IPS DF 4.7 (cell line): ENCODE data around the gene SH3BP4.

Source experiments
- DNase-seq: peaks from one replicate; pipeline ENCODE4 v3.0.0-alpha.2; 2013; ENCODE audit warnings: low spot score; ENCODE audit errors: extremely low read depth

SH3BP4 gene

DNA sequence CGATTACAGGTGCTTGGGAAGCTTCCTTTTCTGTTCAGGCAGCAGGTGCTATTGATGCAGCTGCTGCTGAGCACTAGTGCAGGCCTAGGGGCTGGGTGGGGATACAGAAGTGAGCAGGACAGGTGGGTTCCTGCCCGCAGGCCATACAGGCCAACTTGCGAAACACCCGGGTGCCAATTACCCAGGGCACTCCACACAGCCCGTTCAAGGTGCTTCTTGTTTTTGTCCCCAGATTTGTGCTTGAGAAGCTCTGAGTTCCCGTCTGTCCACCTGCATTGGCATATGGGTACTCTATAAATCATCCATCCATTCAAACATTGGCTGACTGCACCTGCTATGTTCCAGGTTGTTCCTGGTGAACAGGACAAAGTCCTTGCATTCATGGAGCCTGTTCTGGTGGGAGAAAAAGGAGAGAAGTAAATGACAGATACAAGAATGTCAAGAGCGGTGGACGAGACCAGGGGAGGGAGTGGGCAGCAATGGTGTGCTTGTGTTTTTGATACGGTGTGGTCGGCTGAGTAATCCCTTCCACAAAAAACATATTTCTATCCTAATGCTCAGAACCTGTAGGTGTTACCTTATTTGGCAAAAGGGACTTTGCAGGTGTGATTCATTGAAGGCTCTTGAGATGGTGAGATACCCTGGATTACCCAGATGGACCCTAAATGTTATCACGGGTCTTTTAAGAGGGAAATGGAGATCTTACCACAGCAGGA is 31.4 kb downstream of the SH3BP4 start:
- no peak for DNase-seq

DNA sequence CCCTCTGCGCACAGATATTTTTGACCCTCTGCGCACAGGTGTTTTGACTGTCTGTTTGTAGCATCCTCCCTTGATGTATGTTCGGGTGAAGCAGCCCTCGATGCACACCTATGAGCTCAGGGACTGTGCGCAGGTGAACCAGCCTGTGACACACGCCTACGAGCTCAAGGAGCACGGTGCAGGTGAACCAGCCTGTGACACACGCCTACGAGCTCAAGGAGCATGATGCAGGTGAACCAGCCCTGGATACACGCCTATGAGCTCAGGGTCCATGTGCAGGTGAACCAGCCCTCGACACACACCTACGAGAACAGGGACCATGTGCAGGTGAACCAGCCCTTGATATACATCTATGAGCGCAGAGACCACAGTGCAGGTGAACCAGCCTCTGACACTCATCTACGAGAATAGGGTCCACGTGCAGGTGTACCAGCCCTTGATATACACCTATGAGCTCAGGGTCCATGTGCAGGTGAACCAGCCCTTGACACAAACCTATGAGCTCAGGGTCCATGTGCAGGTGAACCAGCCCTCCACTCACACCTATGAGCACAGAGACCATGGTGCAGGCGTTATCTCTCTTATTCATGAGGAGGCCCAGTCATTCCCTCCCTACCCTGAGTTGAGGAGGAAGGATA is 33.9 kb downstream of the SH3BP4 start:
- no peak for DNase-seq

DNA sequence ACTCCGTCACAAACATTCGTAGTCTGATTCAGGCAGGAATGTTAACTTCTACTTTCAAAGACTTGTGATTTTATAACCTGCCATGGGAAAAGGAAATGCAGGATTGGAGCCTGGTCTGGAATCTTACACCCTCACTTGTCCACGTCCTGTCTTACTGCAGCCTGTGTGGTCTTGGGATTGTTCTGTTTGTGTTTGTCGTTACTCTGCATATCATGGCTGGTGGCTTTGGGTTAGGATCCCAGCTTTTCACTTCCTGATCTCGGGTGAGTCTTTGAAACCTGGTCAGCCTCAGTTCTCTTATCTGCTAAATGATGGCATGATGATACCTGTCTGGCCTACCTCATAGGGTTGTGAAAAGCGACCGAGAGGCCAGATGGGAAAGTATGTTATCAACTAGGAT is 34.6 kb downstream of the SH3BP4 start:
- DNase-seq = no peak

DNA sequence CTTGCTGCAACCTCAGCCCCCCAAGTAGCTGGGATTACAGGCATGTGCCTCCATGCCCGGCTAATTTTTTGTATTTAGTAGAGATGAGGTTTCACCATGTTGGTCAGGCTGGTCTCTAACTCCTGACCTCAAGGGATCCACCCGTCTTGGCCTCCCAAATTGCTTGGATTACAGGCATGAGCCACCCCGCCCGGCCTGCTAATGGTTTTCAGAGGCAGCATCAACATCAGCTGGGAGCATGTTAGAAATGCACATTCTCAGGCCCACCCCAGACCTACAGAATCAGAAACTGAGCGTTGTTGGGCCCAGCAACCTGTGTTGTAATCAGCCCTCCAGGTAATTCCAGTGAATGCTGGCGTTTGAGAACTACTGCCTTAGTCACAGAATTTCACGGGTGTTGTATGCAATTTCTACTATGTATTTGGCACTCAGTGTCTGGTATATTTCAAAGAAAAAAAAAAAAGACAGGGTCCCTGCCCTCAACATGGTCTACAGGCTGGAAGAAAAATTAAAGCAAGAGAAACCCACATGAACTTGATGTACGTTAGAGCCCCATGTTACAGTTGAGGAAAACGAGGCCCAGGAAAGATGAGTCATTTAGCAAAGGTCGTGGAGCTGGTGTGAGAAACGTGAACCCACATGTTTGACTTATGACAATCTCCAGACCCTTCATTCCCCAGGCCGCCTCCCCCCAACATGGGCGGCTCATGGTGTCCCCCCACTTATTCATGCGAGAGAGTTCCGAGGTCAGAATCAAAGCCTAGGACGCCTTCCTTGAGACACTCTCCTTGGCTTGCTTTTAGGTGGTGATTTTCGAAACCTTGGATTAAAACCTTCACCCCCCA is 35.3 kb downstream of the SH3BP4 start:
- DNase-seq = no peak

DNA sequence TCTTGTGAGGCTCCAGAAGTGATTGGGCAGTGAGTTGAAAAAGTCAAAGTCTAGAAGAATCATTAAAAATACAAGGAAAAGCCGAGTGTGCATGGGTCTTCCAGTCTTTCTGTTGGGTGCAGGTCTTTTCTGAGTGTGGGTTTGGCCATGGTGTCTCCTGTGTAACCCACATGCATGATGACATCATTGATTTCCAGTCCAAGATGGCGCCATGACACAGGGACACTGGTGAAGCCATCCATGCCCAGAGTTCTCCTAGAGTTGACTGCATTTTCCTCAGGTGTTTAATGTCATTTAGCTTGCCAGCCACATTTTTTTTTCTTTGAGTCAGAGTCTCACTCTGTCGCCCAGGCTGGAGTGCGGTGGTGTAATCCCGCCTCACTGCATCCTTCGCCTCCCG is 35.9 kb downstream of the SH3BP4 start:
- no peak for DNase-seq

DNA sequence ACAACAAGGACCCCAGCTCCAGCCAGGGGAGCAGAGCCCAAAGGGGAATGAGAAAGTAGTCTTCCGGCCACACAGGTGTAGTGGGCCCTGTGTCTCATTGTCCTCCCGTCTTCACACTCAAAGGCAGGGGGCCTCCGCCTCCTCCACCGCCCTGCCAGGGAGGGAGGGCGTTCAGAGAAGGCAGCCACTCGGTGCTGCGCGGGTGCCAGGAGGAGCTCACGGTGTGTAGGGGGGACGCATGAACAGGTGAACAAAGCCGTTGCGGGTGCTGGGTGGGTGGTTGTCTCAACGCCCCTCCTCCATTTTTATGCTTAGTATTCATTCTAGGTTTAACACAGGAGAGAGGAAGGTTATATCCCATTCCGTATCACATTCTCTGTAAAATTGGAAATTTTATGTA is 36.7 kb downstream of the SH3BP4 start:
- no peak for DNase-seq

DNA sequence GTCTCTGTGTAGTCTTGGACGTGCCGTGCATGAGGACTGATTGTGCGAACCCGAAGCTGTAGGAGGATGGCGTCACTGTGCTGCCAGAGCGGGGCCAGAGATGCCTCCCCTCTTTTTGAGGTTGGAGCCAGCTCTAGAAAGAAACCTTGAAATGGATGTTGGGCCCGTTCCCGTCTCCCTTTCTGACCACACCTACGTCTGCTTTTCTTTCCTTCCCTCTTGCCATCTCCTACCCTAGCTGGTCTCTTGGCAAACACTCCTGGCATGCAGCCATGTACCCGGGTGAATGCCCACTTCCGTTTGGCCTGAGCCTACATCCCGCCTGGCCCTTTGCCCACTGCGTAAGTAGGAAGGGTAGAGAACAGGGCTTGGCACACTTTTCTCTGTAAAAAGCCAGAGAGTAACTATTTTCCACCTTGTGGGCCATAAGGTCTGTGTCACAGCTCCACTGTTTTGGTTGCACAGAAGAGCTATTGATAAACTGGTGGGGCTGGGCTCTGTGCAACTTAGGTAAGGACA is 37.4 kb downstream of the SH3BP4 start:
- no peak for DNase-seq

DNA sequence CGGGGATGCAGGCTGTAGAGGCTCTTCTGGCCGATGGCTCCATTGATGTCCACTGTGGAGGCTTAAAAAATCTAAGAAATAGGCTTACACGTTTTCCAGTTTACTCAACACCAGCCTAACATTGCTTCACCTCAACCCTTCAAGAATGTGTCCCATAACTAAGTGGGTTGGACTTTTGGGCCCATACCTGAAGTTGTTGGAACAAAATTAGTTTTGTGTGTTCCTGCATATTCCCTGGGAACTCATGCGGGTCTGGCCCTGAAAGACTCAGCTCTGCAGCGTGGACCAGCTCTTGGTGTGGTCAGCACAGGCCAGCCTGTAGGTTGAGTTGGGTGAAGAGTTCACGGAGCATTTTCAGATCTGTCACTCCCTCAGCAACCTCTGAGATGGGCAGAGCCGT is 38.5 kb downstream of the SH3BP4 start:
- DNase-seq = no peak

DNA sequence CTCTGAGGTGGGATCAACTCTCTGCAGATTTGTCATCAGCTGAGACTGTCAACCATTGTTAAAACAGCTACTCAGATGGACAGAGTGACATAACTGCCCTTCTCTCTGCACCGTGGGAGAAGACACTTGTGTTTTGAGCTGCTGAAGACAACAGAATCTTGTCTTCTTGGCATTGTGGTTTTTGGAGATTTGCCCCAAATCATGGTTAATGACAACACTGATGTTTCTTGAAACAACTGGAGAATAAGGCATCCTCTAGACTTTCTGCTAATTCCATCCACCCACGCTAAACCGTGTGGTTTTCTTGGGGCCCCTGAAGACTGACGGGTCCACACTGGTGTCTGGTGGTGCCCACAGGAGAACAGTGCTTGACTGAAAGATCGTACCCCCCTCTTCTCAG is 39.5 kb downstream of the SH3BP4 start:
- DNase-seq = no peak

DNA sequence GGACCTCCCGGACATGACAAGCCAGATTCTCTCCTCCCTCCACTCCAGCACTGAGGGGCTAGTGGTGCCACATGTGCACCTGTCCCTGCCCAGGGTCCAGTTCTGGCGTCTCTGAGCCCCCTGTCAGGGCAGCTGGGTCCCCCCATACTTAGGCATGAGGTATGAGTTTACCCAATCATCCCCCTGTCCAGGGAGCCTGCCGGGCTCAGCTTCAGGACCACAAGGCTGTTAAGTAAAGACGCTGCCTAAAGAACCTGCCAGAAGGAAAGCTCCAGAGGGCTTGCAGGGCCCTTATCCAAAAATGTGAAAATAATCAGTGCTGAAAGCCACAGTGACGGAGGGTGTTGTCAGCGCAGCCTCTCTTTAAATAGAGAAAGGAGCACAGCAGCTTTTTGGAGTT is 40.0 kb downstream of the SH3BP4 start:
- DNase-seq = no peak

DNA sequence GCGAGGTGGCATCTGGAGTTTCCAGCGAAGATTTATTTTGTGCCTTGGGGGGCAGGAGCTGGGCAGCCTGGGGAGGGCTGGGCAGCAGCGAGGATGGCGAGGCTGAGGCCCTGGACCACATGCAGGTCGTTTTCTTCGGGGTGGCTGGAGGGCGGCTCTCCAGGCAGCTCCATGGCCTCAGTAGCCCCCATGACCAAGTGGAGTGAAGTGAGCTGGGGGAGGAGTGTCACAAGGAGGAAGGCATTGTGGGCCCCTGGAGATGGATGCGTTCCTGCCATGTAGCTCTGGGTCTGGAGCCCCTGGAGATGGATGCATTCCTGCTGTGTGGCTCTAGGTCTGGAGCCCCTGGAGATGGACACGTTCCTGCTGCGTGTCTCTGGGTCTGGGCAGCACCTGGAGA is 40.4 kb downstream of the SH3BP4 start:
- no peak for DNase-seq

DNA sequence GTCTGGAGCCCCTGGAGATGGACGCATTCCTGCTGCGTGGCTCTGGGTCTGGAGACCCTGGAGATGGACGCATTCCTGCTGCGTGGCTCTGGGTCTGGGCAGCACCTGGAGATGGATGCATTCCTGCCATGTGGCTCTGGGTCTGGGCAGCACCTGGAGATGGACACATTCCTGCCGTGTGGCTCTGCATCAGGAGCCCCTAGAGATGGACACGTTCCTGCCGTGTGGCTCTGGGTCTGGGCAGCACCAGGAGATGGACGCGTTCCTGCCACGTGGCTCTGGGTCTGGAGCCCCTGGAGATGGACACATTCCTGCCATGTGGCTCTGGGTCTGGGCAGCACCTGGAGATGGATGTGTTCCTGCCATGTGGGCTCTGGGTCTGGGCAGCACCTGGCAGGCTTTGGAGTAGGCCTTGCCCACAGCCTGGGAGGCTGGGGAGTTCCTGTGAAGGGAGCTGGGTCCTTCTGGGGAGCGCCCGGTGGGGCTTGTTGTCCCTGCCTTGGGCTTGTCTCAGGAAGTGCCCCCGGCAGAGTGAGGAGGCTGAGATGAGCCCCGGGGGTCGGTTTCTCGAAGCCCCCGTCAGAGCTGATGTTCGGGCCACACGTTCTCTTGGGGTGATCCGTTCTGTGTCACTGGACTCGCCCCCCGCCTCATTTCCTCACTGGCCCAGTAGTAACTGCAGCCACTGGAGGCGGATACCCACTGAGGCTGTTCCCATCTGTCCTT is 41.0 kb downstream of the SH3BP4 start:
- no peak for DNase-seq

DNA sequence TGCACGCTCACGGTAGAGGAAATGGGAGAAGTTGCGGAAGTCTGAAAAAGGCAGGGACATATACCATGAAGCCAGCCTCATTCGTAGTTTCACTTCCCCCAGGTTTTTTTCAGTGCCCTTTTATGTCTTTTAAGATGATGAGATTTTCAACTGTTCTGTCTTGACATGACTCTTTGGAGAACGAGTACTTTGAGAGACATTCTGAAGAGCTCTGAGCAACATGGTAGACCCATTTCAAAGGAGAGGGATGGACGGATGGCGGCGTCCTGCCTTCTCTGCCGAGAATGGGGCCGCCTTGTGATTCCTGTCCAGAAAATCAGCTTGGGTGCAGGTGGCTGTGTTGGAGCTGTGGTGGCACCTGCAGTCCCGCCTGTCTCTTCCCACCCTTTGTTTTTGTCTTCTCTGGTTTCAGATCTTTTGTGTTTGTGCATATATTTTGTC is 41.7 kb downstream of the SH3BP4 start:
- no peak for DNase-seq

DNA sequence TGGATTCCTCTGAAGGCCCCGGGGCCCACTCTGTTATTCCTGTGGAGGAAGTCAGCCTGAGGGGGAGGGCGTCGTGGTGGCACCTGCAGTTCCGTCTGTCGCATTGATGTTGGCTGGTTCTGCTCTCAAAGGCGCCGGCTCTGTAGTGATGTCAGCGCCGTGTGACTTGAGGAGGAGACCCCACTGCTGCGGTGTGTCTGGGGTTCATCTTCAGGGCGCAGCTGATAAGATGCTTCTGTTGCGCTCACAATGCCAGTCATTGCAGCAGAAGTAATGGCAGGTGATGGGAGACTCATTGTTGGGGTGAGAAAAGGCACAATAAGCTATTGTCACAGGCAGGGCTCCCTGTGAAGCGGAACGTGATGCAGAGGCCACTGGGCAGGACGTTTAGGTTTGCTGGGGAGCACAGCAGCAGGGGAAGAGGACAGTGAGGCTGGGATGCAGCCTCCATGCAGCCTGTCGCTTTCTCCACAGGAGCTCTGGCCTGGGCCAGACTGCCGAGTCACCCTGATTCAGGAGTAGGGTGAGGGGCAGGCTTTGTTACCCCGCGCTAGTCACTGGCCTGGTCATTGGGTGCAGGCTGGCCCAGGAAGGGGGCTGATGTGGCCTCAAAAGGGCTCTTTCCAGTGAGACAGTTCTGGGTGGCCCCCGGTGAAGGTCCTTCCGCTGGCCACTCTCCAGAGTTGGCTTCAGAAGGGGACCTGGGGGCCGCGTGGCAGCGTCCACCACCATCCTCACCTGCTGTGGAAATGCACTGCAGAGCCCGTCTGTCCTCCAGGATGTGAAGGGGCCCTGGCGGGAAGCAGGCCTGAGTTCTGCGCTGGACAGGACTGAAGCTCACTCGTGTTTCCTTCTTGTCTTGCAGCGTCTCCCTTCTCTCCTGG is 42.9 kb downstream of the SH3BP4 start:
- DNase-seq = no peak

DNA sequence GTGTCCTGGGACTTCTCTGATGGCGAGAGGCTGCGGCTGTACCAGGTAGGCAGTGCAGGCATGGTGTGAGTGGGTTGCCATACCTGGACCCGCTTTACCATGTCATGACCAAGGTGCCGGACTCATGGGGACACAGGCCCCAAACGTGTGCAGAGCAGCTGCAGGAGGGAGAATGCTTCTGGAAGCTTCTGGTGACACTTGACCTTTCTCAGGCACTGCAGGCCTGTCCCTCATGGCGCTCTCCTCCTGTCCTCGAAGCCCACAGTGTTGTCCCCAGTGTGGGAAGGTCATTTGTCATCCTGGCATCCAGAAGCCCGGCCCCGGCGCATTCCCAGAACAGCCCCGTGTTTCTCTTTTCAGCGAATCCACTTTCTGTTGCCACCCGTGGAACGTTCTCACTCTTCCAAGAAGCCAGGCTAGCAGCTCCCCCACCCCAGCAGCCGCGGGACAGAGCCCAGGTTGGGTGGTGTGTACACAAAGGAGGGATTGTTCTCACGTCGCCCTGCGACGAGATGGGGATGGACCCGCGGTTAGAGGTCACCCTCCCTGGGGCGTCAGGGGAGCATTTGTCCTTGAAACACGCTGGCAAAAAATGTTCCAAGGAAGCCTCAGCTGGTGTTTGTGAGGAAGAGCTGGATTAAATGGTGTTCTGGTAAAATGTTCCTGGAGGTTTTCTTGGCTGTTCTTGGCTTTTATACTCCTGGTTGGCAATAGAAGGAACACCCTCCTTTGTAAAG is 43.7 kb downstream of the SH3BP4 start:
- DNase-seq = no peak

DNA sequence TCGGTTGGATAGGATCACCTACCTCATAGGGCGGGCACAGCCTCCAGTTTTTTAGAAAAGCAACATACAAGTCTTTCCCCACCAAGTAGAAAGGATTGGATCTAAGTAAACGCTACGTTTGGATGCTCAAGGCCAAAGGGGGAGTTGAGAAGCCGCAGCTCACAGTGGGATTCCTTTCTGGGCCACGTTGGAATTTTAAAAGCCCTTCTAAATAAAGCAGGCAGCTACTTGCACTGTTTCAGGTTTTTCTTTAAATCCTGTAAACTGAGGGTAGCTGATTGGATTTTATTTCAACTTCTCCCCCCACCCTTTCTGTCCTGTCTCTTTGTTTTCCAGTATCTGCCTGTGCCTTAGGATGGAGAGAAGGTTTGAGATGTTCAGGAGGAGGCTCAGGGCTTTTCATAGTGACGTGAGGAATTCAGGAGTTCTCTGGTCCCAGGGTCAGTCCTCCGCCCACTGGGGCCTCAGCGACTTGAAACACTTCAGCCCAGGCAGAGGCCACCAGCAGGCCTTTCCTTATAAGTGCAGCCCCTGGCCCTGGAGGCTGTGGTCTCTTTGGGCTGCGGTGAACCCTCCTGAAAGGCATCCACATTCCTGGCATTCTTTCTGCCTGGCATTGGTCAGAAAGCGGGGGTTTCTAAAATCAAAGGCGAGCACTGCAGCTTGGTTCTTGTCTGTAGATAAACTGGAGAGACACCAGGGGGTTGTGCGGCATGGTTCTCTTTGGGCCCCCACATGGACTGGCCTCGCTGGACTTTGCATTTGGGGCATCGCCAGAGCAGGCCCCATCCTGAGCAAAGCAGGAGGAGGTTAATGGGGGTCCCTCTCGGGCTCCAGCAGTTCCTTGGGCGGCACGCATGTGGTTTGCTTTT is 44.5 kb downstream of the SH3BP4 start:
- DNase-seq = peak; percentile 81

DNA sequence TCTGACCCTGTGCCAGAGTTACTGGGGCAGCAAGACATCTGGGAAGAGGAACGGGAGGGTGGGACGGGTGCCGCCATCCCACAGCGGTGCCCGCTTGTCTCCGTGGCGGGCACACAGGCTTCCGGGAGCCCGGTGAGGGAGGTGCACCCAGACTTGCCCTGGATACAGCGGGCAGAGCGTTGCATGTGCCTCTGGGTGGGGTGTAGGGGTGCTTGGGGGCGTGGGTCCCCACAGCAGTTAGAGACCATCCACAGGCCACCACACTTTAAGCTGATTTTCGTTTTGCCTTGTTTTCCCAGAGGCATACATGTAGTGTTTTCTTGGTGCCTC is 45.1 kb downstream of the SH3BP4 start:
- DNase-seq = no peak

DNA sequence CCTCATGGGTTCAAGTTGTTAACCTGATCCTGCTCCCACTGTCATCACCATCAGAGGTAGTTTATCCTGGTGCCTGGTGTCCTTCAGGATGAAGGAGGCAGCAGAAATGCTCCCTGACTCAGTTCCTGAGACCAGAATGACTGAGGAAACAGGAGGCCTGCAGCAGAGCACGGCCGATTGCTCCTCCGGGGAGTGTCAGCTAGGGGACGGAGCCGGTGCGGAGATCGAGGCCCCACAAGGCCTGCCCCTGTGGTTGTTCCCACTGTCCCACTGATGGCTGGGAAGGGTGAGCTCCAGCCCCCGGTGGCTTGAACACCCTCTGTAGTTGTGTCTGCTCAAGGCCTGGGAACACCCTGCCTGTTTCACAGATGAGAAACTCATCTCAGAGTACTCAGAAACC is 45.6 kb downstream of the SH3BP4 start:
- DNase-seq = no peak
